Stomach (tissue), 9 donors: ENCODE results near the gene MRPL3. TPM values are rescaled to one million over a fixed set of nuclear protein-coding genes. Genes with fewer than 3 reads are reported as not detected.

Source experiments
- DNase-seq, 2 donors: peaks; one replicate each; pipeline versions ENCODE4 v3.0.0 to v3.0.0-alpha.2; 2013 to 2019
- H3K27ac ChIP-seq, 5 donors: fragments of 200-600 bp in 4 of 5; sonication (generic) in 4 of 5; one replicate each; pipeline ENCODE4 v1.5.1; 2013 to 2019; ENCODE audit warnings: mild to moderate bottlenecking in 1 of 5, moderate library complexity in 1 of 5
- H3K27me3 ChIP-seq, 3 donors: fragments of 200-600 bp; sonication (generic); one replicate each; pipeline ENCODE4 v1.5.1; 2017 to 2019; ENCODE audit warnings: mixed run types in 1 of 3
- H3K36me3 ChIP-seq, 4 donors: fragments of 200-600 bp; sonication (generic); 1 replicate in 3 of 4; 2 replicates in 1 of 4; pipeline ENCODE4 v1.5.1; 2016 to 2019
- H3K4me1 ChIP-seq, 4 donors: fragments of 200-600 bp; sonication (generic); one replicate each; pipeline ENCODE4 v1.5.1; 2016 to 2019
- H3K4me3 ChIP-seq, 4 donors: fragments of 200-600 bp; sonication (generic) in 3 of 4; one replicate each; pipeline ENCODE4 v1.5.1; 2016 to 2019; ENCODE audit warnings: mild to moderate bottlenecking in 1 of 4
- H3K9me3 ChIP-seq, 4 donors: fragments of 200-600 bp; sonication (generic); one replicate each; pipeline ENCODE4 v1.5.1; 2016 to 2019
- EP300 ChIP-seq: sonication (generic); formaldehyde crosslinking; IDR thresholded peaks from one replicate; pipeline ENCODE4 v1.6.1; 2017; ENCODE audit warnings: antibody characterized with exemption
- POLR2A ChIP-seq, 4 donors: fragments of 450-650 bp; IDR thresholded peaks; one replicate each; pipeline ENCODE4 v1.6.1; 2016; ENCODE audit warnings: antibody characterized with exemption in 4 of 4, control low read depth in 2 of 4, mild to moderate bottlenecking in 1 of 4, moderate library complexity in 1 of 4
- POLR2AphosphoS5 ChIP-seq, 3 donors: sonication (generic); formaldehyde crosslinking; IDR thresholded peaks; one replicate each; pipeline ENCODE4 v1.6.1; 2016; ENCODE audit warnings: antibody characterized with exemption in 3 of 3
- WGBS, 5 donors: extraction: QIAGEN DNeasy Blood & Tissue Kit in 3 of 5; methylation state at CpG; one replicate each; pipeline versions ENCODE4 v1.1.5 to v1.1.7; 2013 to 2018; 5-methylcytosine and 5-hydroxymethylcytosine counted together
- intact Hi-C: fragments of 100-400 bp; cut with DNase I; formaldehyde crosslinking; loops from one replicate; pipeline ENCODE4 v1.15.1; 2023; ENCODE audit warnings: low total_unique reads
- polyA plus RNA-seq, 3 donors: library from polyadenylated mRNA; stranded (reverse); fragments of 200-250 nt; gene quantifications; one replicate each; pipeline ENCODE4 v1.2.3, GENCODE V29; 2013
- total RNA-seq, 5 donors: library from RNA; depleted of rRNA; stranded (reverse); fragments of >200 nt; gene quantifications; one replicate each; pipeline versions ENCODE4 v1.1.0 to v1.2.3, GENCODE V29; 2014 to 2016
- TF ChIP-seq, protein P1 (sequence below), 7 experiments: fragments of 450-650 bp in 4 of 7; fragments of 200-600 bp in 3 of 7; sonication (generic) in 3 of 7; IDR thresholded peaks; one replicate each; pipeline ENCODE4 v1.5.1; 2016 to 2019; ENCODE audit warnings: antibody characterized with exemption in 7 of 7, control low read depth in 2 of 7, mild to moderate bottlenecking in 1 of 7
- donor health status: healthy with polysubstance abuse.
- donor health status: Bipolar disorder and iron deficiency.
- donor health status: healthy.

The MRPL3 gene
- total and polyA plus RNA-seq, 8 donors: 12.8 to 99.0 (median 63.2) TPM

DNA sequence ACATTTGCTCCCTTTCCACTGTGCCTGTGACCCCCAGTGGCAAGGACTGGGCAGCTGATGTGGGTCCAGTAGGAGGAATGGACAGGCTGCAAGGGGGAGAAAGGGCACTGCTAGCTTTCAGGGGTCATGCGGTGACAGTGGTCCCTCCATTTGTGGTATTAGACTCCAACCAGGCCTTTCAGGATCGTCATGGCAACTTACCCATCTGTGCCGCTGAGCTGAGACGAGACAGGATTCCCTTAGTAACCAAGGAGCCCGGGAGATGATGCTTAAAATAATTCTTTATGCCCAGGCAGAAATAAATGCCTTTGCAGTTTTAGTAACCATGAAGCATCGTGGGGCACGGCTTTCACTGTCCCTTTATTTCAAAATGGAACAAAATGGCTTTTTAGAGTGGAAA lies 15.9 kb upstream of the MRPL3 start:
- intact Hi-C loops: no loop called here
- no peaks in the 10 kb centered on the region for H3K27me3 ChIP-seq
- 73 to 88% (median 81%) methylated on average over 7 of the region's 7 CpGs for WGBS, 5 donors
- no peak for TF ChIP-seq EP300
- no peak for TF ChIP-seq POLR2A (IDR thresholded peaks at IDR 0.05)
- TF ChIP-seq, protein P1, sequence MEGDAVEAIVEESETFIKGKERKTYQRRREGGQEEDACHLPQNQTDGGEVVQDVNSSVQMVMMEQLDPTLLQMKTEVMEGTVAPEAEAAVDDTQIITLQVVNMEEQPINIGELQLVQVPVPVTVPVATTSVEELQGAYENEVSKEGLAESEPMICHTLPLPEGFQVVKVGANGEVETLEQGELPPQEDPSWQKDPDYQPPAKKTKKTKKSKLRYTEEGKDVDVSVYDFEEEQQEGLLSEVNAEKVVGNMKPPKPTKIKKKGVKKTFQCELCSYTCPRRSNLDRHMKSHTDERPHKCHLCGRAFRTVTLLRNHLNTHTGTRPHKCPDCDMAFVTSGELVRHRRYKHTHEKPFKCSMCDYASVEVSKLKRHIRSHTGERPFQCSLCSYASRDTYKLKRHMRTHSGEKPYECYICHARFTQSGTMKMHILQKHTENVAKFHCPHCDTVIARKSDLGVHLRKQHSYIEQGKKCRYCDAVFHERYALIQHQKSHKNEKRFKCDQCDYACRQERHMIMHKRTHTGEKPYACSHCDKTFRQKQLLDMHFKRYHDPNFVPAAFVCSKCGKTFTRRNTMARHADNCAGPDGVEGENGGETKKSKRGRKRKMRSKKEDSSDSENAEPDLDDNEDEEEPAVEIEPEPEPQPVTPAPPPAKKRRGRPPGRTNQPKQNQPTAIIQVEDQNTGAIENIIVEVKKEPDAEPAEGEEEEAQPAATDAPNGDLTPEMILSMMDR (IDR thresholded peaks at IDR 0.05): no peak
- no peak for TF ChIP-seq POLR2AphosphoS5 (IDR thresholded peaks at IDR 0.05)
- no peak overlapping the region for H3K27ac ChIP-seq
- peaks cover 0 to 7% (median 2%) of the 10 kb centered on the region in 4 donors for H3K9me3 ChIP-seq
- H3K36me3 ChIP-seq: no peaks in the 10 kb centered on the region
- H3K4me1 ChIP-seq: no peaks in the 10 kb centered on the region
- no peak for DNase-seq
- H3K4me3 ChIP-seq: no peak overlapping the region

DNA sequence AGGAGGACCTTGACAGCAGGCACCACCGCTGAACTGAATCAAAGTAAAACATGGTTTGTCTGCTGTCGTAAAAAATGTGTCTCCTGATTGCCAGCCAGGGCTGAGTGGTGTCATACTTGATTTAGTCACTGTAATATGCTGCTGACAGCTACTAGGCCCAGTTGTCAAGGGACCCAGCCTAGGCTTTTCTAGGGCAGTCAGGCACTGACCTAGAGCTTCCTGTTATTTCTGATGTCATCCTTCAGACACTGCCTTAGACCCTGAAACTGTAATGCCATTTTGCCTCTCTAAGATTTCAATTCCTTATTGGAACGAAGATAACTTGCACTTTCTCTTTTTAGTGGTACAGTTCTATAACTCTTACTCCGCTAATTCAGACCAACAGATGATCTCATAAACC lies 2.6 kb upstream of the MRPL3 start:
- Histone ChIP-seq H3K36me3 (peaks cover 0 to 3% (median 2%) of the 10 kb centered on the region in 4 donors), H3K4me1 (peaks cover 7 to 30% (median 26%) of the 10 kb centered on the region in 4 donors), H3K9me3 (peaks cover 0 to under 1% (median under 1%) of the 10 kb centered on the region in 4 donors), H3K27ac (no peak overlapping the region), H3K4me3 (no peak overlapping the region), H3K27me3 (peaks cover 0 to 8% (median 0%) of the 10 kb centered on the region in 3 donors)
- intact Hi-C loops: no loop called here
- TF ChIP-seq POLR2AphosphoS5 (IDR thresholded peaks at IDR 0.05) (no peak), EP300 (no peak), POLR2A (IDR thresholded peaks at IDR 0.05) (no peak)
- TF ChIP-seq, protein P1 (IDR thresholded peaks at IDR 0.05): no peak
- WGBS, 5 donors: 71 to 81% (median 78%) methylated on average over 4 of the region's 4 CpGs
- peak in 1 of 2 donors; percentile 1 for DNase-seq

DNA sequence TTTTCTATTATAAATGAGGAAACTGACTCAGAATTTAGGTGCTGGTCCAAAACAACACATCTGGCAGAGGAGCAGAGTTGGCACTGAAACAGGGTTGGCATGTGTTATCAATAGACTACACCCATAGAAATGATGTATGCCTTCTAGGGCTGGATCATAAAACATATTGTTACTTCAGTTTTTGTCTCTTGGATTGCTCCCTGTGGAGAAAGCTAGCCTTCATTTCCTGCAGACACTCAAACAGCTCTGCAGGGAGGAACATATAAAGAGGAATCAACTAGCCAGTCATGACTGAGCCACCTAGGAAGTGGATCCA lies 507 bp upstream of the MRPL3 start:
- no peak for TF ChIP-seq POLR2AphosphoS5 (IDR thresholded peaks at IDR 0.05)
- TF ChIP-seq EP300: no peak
- no peak for TF ChIP-seq POLR2A (IDR thresholded peaks at IDR 0.05)
- peak in 1 of 2 donors; percentile 9 for DNase-seq
- H3K27ac ChIP-seq: peak overlapping the region in 4 of 5 donors; percentile 76 to 88 (median 82)
- H3K27me3 ChIP-seq: peaks cover 0 to 8% (median 0%) of the 10 kb centered on the region in 3 donors
- H3K36me3 ChIP-seq: peaks cover 7 to 25% (median 23%) of the 10 kb centered on the region in 4 donors
- H3K9me3 ChIP-seq: no peaks in the 10 kb centered on the region
- intact Hi-C loops: loop anchor here (5.0 kb wide), 1 partner anchor 131 kb away; no protein-coding TSS in a partner anchor
- H3K4me3 ChIP-seq: peak overlapping the region; percentile 76 to 96 (median 88)
- H3K4me1 ChIP-seq: peaks cover 7 to 35% (median 27%) of the 10 kb centered on the region in 4 donors

DNA sequence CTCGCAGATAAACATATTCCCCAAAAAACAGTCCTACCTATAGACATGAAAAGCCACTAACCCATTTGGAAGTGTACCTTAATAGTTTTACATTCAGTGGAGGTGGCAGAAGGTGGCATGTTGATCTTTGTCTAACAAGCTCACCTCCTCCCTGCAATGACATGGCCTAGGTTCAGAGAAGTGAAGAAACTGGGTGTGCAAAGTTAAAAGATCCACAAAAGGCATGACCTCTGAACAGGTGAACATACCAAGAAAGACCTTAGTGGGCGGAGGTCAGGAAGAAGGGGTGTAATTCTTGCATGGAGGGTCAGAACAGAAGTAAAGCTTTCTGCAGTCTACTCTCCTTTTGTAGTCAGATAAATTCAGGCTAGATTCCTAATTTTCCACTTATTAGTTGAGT lies 822 bp downstream of the MRPL3 start:
- intact Hi-C loops: loop anchor here (5.0 kb wide), 1 partner anchor 130 kb away; no protein-coding TSS in a partner anchor
- Histone ChIP-seq H3K36me3 (peaks cover 20 to 38% (median 36%) of the 10 kb centered on the region in 4 donors), H3K27ac (peak overlapping the region in 4 of 5 donors; percentile 76 to 88 (median 82)), H3K4me3 (peak overlapping the region; percentile 76 to 96 (median 88)), H3K9me3 (no peaks in the 10 kb centered on the region), H3K4me1 (peaks cover 7 to 35% (median 27%) of the 10 kb centered on the region in 4 donors), H3K27me3 (peaks cover 0 to 2% (median 0%) of the 10 kb centered on the region in 3 donors)
- WGBS, 5 donors: 26 to 36% (median 30%) methylated on average over 2 of the region's 2 CpGs
- TF ChIP-seq, protein P1 (IDR thresholded peaks at IDR 0.05): no peak
- no peak for TF ChIP-seq POLR2AphosphoS5 (IDR thresholded peaks at IDR 0.05)
- TF ChIP-seq POLR2A (IDR thresholded peaks at IDR 0.05): no peak
- TF ChIP-seq EP300: no peak
- DNase-seq: peak in 1 of 2 donors; percentile 13

DNA sequence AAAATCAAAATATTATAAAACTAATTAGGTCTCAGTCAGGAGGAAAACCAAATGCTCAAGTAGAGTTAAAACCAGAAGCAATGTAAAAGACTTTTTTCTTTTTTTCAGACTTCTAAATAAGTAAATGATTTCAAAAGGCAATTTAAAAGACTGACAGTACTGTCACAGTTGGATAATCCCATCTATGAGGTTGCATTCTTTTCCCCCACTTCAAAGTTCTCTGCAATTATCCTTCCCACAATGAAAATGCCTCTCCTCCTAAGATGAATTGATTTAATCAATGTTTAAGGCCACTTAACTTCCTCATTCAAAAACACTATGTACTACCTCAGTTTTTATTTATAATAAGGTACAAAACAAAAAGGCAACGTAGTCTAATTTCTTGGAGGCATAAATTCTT lies 8.1 kb downstream of the MRPL3 start:
- 91 to 95% (median 92%) methylated on average over 1 of the region's 1 CpG for WGBS, 5 donors

More for the DNA sequence above, 8.1 kb downstream of the MRPL3 start:
- Histone ChIP-seq H3K27ac (no peak overlapping the region), H3K27me3 (no peaks in the 10 kb centered on the region), H3K4me3 (no peak overlapping the region), H3K4me1 (no peaks in the 10 kb centered on the region), H3K9me3 (no peaks in the 10 kb centered on the region), H3K36me3 (peaks cover 37 to 97% (median 90%) of the 10 kb centered on the region in 4 donors)
- DNase-seq: no peak
- TF ChIP-seq EP300: no peak
- no peak for TF ChIP-seq POLR2AphosphoS5 (IDR thresholded peaks at IDR 0.05)
- TF ChIP-seq, protein P1 (IDR thresholded peaks at IDR 0.05): no peak
- TF ChIP-seq POLR2A (IDR thresholded peaks at IDR 0.05): no peak
- intact Hi-C loops: no loop called here
